Gastroesophageal sphincter (tissue), 4 donors: Measurements from ENCODE around the gene TLL1. TPM values are rescaled to one million over a fixed set of nuclear protein-coding genes. Genes with fewer than 3 reads are reported as not detected.

ENCODE experiments used
- ATAC-seq: fragments of 150-250 bp; one replicate; pipeline ENCODE4 v1.9.1; 2016; ENCODE audit warnings: mild to moderate bottlenecking, moderate library complexity
- H3K27ac ChIP-seq, 4 donors: fragments of 200-600 bp; sonication (generic) in 3 of 4; 1 replicate in 3 of 4; 2 replicates in 1 of 4; pipeline ENCODE4 v1.5.1; 2016 to 2019
- H3K27me3 ChIP-seq: fragments of 200-600 bp; sonication (generic); one replicate; pipeline ENCODE4 v1.5.1; 2019
- H3K36me3 ChIP-seq, 2 donors: fragments of 200-600 bp; sonication (generic); one replicate each; pipeline ENCODE4 v1.5.1; 2019; ENCODE audit warnings: control low read depth in 1 of 2
- H3K4me1 ChIP-seq, 3 donors: fragments of 200-600 bp; sonication (generic); 1 replicate in 2 of 3; 2 replicates in 1 of 3; pipeline ENCODE4 v1.5.1; 2016 to 2019; ENCODE audit warnings: control low read depth in 2 of 3
- H3K4me3 ChIP-seq, 2 donors: fragments of 200-600 bp; sonication (generic); one replicate each; pipeline ENCODE4 v1.5.1; 2019; ENCODE audit warnings: mild to moderate bottlenecking in 1 of 2, moderate library complexity in 1 of 2
- H3K9me3 ChIP-seq, 3 donors: fragments of 200-600 bp; sonication (generic); one replicate each; pipeline ENCODE4 v1.5.1; 2017 to 2019; ENCODE audit warnings: control low read depth in 2 of 3
- CTCF ChIP-seq, 4 experiments: fragments of 200-600 bp in 2 of 4; fragments of 450-650 bp in 2 of 4; sonication (generic) in 1 of 4; IDR thresholded peaks; one replicate each; pipeline ENCODE4 v1.5.1; 2017 to 2019; ENCODE audit warnings: antibody characterized with exemption in 4 of 4, mild to moderate bottlenecking in 2 of 4, moderate library complexity in 2 of 4
- EP300 ChIP-seq: sonication (generic); formaldehyde crosslinking; IDR thresholded peaks from one replicate; pipeline ENCODE4 v1.6.1; 2017; ENCODE audit warnings: antibody characterized with exemption, mild to moderate bottlenecking
- POLR2A ChIP-seq, 2 donors: fragments of 450-650 bp; IDR thresholded peaks; one replicate each; pipeline ENCODE4 v1.6.1; 2017; ENCODE audit warnings: antibody characterized with exemption in 2 of 2, mild to moderate bottlenecking in 2 of 2, moderate library complexity in 1 of 2
- POLR2AphosphoS5 ChIP-seq: sonication (generic); formaldehyde crosslinking; IDR thresholded peaks from one replicate; pipeline ENCODE4 v1.6.1; 2017; ENCODE audit warnings: antibody characterized with exemption
- WGBS, 2 donors: methylation state at CpG; one replicate each; pipeline ENCODE4 v1.1.5; 2018; ENCODE audit warnings: low coverage in 1 of 2; 5-methylcytosine and 5-hydroxymethylcytosine counted together
- total RNA-seq, 4 donors: library from RNA; depleted of rRNA; stranded (reverse); fragments of >200 nt; gene quantifications; one replicate each; pipeline ENCODE4 v1.1.0, GENCODE V29; 2016

Gene TLL1
- total RNA-seq, 4 donors from 2014 or later = 7.0 to 9.3 (median 8.6) TPM

DNA sequence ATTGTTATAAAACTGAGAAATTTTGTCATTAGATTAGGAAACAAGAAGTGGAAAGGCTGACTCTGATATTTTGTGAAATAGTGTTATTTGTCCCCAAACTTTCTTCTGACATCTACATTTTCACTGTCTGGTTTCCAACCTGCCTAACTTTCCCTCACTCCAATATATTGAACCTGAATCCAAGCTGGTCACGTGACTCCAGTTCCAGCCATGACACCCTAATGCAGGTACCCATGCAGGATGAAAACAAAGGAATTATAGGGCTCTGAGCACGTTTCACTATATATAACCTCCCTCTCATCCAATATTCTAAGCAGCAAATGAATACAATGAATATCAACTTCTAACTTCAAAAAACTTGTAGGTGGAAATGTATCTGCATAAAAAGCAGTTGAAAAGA is 231.6 kb downstream of the TLL1 start:
- H3K27me3 ChIP-seq = no peaks in the 10 kb centered on the region
- H3K27ac ChIP-seq = no peak overlapping the region
- no peaks in the 10 kb centered on the region for H3K36me3 ChIP-seq
- H3K4me1 ChIP-seq = no peaks in the 10 kb centered on the region
- no peak overlapping the region for H3K4me3 ChIP-seq
- no peaks in the 10 kb centered on the region for H3K9me3 ChIP-seq
- 81 to 83% methylated on average over 1 to 2 of the region's 2 CpGs for WGBS, 2 donors
- TF ChIP-seq POLR2AphosphoS5 (no peak), CTCF (IDR thresholded peaks at IDR 0.05) (no peak), EP300 (no peak), POLR2A (IDR thresholded peaks at IDR 0.05) (no peak)
- ATAC-seq = no peak

GRCh38 chr4:166121897-166122296 is 248.9 kb downstream of the TLL1 start:
- H3K9me3 ChIP-seq = no peaks in the 10 kb centered on the region
- H3K36me3 ChIP-seq = no peaks in the 10 kb centered on the region
- WGBS, 2 donors = 32 to 55% methylated on average over 2 to 3 of the region's 3 CpGs
- ATAC-seq = no peak
- H3K4me3 ChIP-seq = no peak overlapping the region
- H3K27ac ChIP-seq = no peak overlapping the region
- no peak for TF ChIP-seq CTCF (IDR thresholded peaks at IDR 0.05)
- no peak for TF ChIP-seq POLR2AphosphoS5
- no peak for TF ChIP-seq EP300
- TF ChIP-seq POLR2A (IDR thresholded peaks at IDR 0.05) = no peak
- H3K27me3 ChIP-seq = no peaks in the 10 kb centered on the region
- H3K4me1 ChIP-seq = no peaks in the 10 kb centered on the region

GRCh38 chr4:166123546-166123945 is 250.5 kb downstream of the TLL1 start:
- ATAC-seq = no peak
- Histone ChIP-seq H3K27ac (no peak overlapping the region), H3K27me3 (no peaks in the 10 kb centered on the region), H3K4me3 (no peak overlapping the region), H3K9me3 (no peaks in the 10 kb centered on the region), H3K4me1 (peaks cover 0 to 4% (median 0%) of the 10 kb centered on the region in 3 donors), H3K36me3 (no peaks in the 10 kb centered on the region)
- TF ChIP-seq CTCF (IDR thresholded peaks at IDR 0.05) (no peak), POLR2A (IDR thresholded peaks at IDR 0.05) (no peak), POLR2AphosphoS5 (no peak)

DNA sequence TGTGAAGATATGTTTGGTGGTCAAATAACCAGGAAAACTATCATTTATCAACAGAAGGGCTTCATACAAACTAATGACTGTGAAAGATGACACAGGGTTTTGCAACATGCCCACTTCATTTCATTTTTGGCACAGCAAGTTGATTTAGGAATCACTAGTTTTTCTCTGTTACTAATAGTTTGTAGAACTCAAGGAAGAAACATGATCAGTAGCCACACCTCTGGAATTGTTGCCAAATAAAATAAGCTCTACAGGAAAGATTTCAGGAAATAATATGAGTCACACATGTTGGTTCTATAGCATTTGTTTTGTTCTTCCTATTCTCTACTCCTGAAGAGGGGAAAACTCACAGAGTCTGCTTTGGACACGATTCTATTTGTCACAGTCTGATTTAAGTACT is 255.4 kb downstream of the TLL1 start:
- Histone ChIP-seq H3K4me1 (peaks cover 0 to 8% (median 0%) of the 10 kb centered on the region in 3 donors), H3K27me3 (no peaks in the 10 kb centered on the region), H3K36me3 (no peaks in the 10 kb centered on the region), H3K4me3 (no peak overlapping the region), H3K27ac (no peak overlapping the region), H3K9me3 (no peaks in the 10 kb centered on the region)
- WGBS, 2 donors = 18 to 64% methylated on average over 1 of the region's 1 CpG
- TF ChIP-seq POLR2AphosphoS5 = no peak
- no peak for TF ChIP-seq CTCF (IDR thresholded peaks at IDR 0.05)
- TF ChIP-seq EP300 = no peak
- no peak for TF ChIP-seq POLR2A (IDR thresholded peaks at IDR 0.05)
- ATAC-seq = no peak

GRCh38 chr4:166134285-166134684 is 261.2 kb downstream of the TLL1 start:
- Histone ChIP-seq H3K4me3 (no peak overlapping the region), H3K27ac (no peak overlapping the region), H3K36me3 (no peaks in the 10 kb centered on the region), H3K27me3 (no peaks in the 10 kb centered on the region), H3K4me1 (no peaks in the 10 kb centered on the region), H3K9me3 (no peaks in the 10 kb centered on the region)
- ATAC-seq = no peak
- WGBS, 2 donors = no CpG with 5 or more reads among the region's 6 CpGs
- no peak for TF ChIP-seq POLR2AphosphoS5

GRCh38 chr4:166140951-166141350 is 267.9 kb downstream of the TLL1 start:
- peaks cover 0 to 20% (median 5%) of the 10 kb centered on the region in 3 donors for H3K4me1 ChIP-seq
- H3K9me3 ChIP-seq = no peaks in the 10 kb centered on the region
- 77 to 83% methylated on average over 6 of the region's 6 CpGs for WGBS, 2 donors
- H3K36me3 ChIP-seq = no peaks in the 10 kb centered on the region
- ATAC-seq = no peak
- no peak for TF ChIP-seq CTCF (IDR thresholded peaks at IDR 0.05)
- H3K4me3 ChIP-seq = no peak overlapping the region
- H3K27me3 ChIP-seq = no peaks in the 10 kb centered on the region
- no peak overlapping the region for H3K27ac ChIP-seq
